BE2C (cell line): ENCODE data around the gene VAMP2.
A peak's percentile ranks its signal among the peaks of the same experiment; 100 is the strongest.

Experiments
- DNase-seq: peaks from one replicate; pipeline ENCODE4 v3.0.0-alpha.2; 2020
- H3K27me3 ChIP-seq: fragments of 250-450 bp; sonication (Bioruptor Pico); 2 replicates; pipeline ENCODE4 v1.5.1; 2020; ENCODE audit warnings: mild to moderate bottlenecking
- H3K36me3 ChIP-seq: fragments of 250-450 bp; sonication (Bioruptor Pico); 2 replicates; pipeline ENCODE4 v1.5.1; 2020; ENCODE audit warnings: mild to moderate bottlenecking
- H3K4me1 ChIP-seq: fragments of 250-450 bp; sonication (Bioruptor Pico); 2 replicates; pipeline ENCODE4 v1.5.1; 2020
- H3K4me3 ChIP-seq: 2 replicates; pipeline ENCODE4 v1.5.1; 2011; ENCODE audit warnings: low read depth, low read length
- H3K9me3 ChIP-seq: fragments of 250-450 bp; sonication (Bioruptor Pico); 2 replicates; pipeline ENCODE4 v1.5.1; 2020
- CTCF ChIP-seq: IDR thresholded peaks from 2 replicates; pipeline ENCODE4 v1.5.1; 2012; ENCODE audit warnings: mild to moderate bottlenecking, low read depth, low read length

VAMP2 gene

GRCh38 chr17:8187517-8188262, 24.9 kb upstream of the VAMP2 start:
- TF ChIP-seq CTCF = no peak
- peak; percentile 85 for DNase-seq
- Histone ChIP-seq H3K4me1 (peaks cover 3% of the 10 kb centered on the region), H3K36me3 (no peaks in the 10 kb centered on the region), H3K4me3 (peak overlapping the region; percentile 73), H3K27me3 (no peaks in the 10 kb centered on the region), H3K9me3 (no peaks in the 10 kb centered on the region)

GRCh38 chr17:8186787-8187516, 24.2 kb upstream of the VAMP2 start:
- Histone ChIP-seq H3K27me3 (no peaks in the 10 kb centered on the region), H3K9me3 (no peaks in the 10 kb centered on the region), H3K36me3 (no peaks in the 10 kb centered on the region), H3K4me1 (peaks cover 3% of the 10 kb centered on the region), H3K4me3 (peak overlapping the region; percentile 89)
- peak; percentile 28; the same call in 1 of the 2 replicates for TF ChIP-seq CTCF
- DNase-seq = peak; percentile 82

GRCh38 chr17:8186446-8186786, 23.7 kb upstream of the VAMP2 start:
- H3K36me3 ChIP-seq = no peaks in the 10 kb centered on the region
- H3K27me3 ChIP-seq = no peaks in the 10 kb centered on the region
- H3K4me3 ChIP-seq = peak overlapping the region; percentile 89
- H3K9me3 ChIP-seq = no peaks in the 10 kb centered on the region
- peaks cover 3% of the 10 kb centered on the region for H3K4me1 ChIP-seq
- DNase-seq = no peak
- TF ChIP-seq CTCF = no peak

- H3K4me1 ChIP-seq = peaks cover 3% of the 10 kb centered on the region
- TF ChIP-seq CTCF = no peak
- no peaks in the 10 kb centered on the region for H3K27me3 ChIP-seq
- peak; percentile 72 for DNase-seq
- no peaks in the 10 kb centered on the region for H3K9me3 ChIP-seq
- no peaks in the 10 kb centered on the region for H3K36me3 ChIP-seq
- peak overlapping the region; percentile 89 for H3K4me3 ChIP-seq
Observed at GRCh38 chr17:8185582-8186445, 23.1 kb upstream of the VAMP2 start.

- no peaks in the 10 kb centered on the region for H3K9me3 ChIP-seq
- peak overlapping the region; percentile 67 for H3K4me3 ChIP-seq
- TF ChIP-seq CTCF = no peak
- H3K27me3 ChIP-seq = no peaks in the 10 kb centered on the region
- H3K36me3 ChIP-seq = no peaks in the 10 kb centered on the region
- no peak for DNase-seq
- H3K4me1 ChIP-seq = no peaks in the 10 kb centered on the region
Observed at GRCh38 chr17:8176998-8177731, 14.4 kb upstream of the VAMP2 start.
